Hepatocyte (in vitro differentiated cells): ENCODE results near the gene ARHGAP1. TPM values are rescaled to one million over a fixed set of nuclear protein-coding genes. Genes with fewer than 3 reads are reported as not detected.
A peak's percentile ranks its signal among the peaks of the same experiment; 100 is the strongest.

Experiments
- DNase-seq: peaks from one replicate; pipeline ENCODE4 v3.0.0-alpha.2; 2016; ENCODE audit warnings: low spot score
- H2AFZ ChIP-seq: fragments of 200-600 bp; sonication (generic); 2 replicates; pipeline ENCODE4 v1.6.0; 2016; ENCODE audit warnings: antibody characterized with exemption, mild to moderate bottlenecking
- H3K27ac ChIP-seq: fragments of 200-600 bp; sonication (generic); 2 replicates; pipeline ENCODE4 v1.5.1; 2016; ENCODE audit warnings: mild to moderate bottlenecking
- H3K27me3 ChIP-seq: fragments of 200-600 bp; sonication (generic); 2 replicates; pipeline ENCODE4 v1.6.1; 2016
- H3K36me3 ChIP-seq: fragments of 200-600 bp; sonication (generic); replicated peaks from 2 replicates; pipeline ENCODE4 v1.5.1; 2016; ENCODE audit warnings: low read depth; ENCODE audit not compliant: insufficient read depth
- H3K4me1 ChIP-seq: fragments of 200-600 bp; sonication (generic); 2 replicates; pipeline ENCODE4 v1.5.1; 2016; ENCODE audit warnings: mild to moderate bottlenecking, moderate library complexity; ENCODE audit not compliant: insufficient read depth
- H3K4me2 ChIP-seq: fragments of 200-600 bp; sonication (generic); 2 replicates; pipeline ENCODE4 v1.6.0; 2016
- H3K4me3 ChIP-seq: fragments of 200-600 bp; sonication (generic); 2 replicates; pipeline ENCODE4 v1.5.1; 2016; ENCODE audit warnings: mild to moderate bottlenecking
- H3K79me2 ChIP-seq: fragments of 200-600 bp; sonication (generic); 2 replicates; pipeline ENCODE4 v1.6.0; 2017; ENCODE audit warnings: mild to moderate bottlenecking
- H3K9me2 ChIP-seq: fragments of 200-600 bp; sonication (generic); replicated peaks from 2 replicates; pipeline ENCODE4 v1.6.0; 2017; ENCODE audit warnings: mild to moderate bottlenecking; ENCODE audit not compliant: insufficient read depth
- H3K9me3 ChIP-seq: fragments of 200-600 bp; sonication (generic); 2 replicates; pipeline ENCODE4 v1.5.1; 2016; ENCODE audit warnings: low read depth, mild to moderate bottlenecking
- H4K20me1 ChIP-seq: fragments of 200-600 bp; sonication (generic); 2 replicates; pipeline ENCODE4 v1.6.0; 2016; ENCODE audit warnings: mild to moderate bottlenecking; ENCODE audit not compliant: insufficient read depth, poor library complexity, severe bottlenecking
- EZH2 ChIP-seq: fragments of 200-600 bp; sonication (generic); IDR thresholded peaks from 2 replicates; pipeline ENCODE4 v1.6.1; 2016; ENCODE audit warnings: antibody characterized with exemption, mild to moderate bottlenecking, borderline replicate concordance
- EZH2phosphoT487 ChIP-seq: fragments of 200-600 bp; sonication (generic); IDR thresholded peaks from one replicate; pipeline ENCODE4 v1.6.1; 2018; ENCODE audit warnings: antibody characterized with exemption, mild to moderate bottlenecking, low read depth, moderate library complexity; ENCODE audit not compliant: unreplicated experiment, severe bottlenecking
- WGBS: methylation state at CpG from one replicate; pipeline ENCODE4 v1.1.6; 2016; ENCODE audit warnings: low lambda C conversion rate; ENCODE audit errors: missing lambda C conversion rate; 5-methylcytosine and 5-hydroxymethylcytosine counted together
- polyA plus RNA-seq: library from polyadenylated mRNA; unstranded; fragments of >200 nt; fragmentation: Nextera tagmentation; extraction: Ambion mirVana; gene quantifications from 2 replicates; pipeline ENCODE4 v1.2.1, GENCODE V29; 2016
- total RNA-seq: library from RNA; depleted of rRNA; stranded (reverse); fragments of >200 nt; gene quantifications from 2 replicates; pipeline ENCODE4 v1.2.3, GENCODE V29; 2014
- TF ChIP-seq, protein P1 (sequence below): fragments of 200-600 bp; sonication (generic); IDR thresholded peaks from 2 replicates; pipeline ENCODE4 v1.5.1; 2016; ENCODE audit warnings: antibody characterized with exemption, mild to moderate bottlenecking; ENCODE audit not compliant: poor library complexity

Gene ARHGAP1
- total RNA-seq (19.6 and 23.4 TPM in 2 replicates), polyA plus RNA-seq (56.0 and 62.8 TPM in 2 replicates)

DNA sequence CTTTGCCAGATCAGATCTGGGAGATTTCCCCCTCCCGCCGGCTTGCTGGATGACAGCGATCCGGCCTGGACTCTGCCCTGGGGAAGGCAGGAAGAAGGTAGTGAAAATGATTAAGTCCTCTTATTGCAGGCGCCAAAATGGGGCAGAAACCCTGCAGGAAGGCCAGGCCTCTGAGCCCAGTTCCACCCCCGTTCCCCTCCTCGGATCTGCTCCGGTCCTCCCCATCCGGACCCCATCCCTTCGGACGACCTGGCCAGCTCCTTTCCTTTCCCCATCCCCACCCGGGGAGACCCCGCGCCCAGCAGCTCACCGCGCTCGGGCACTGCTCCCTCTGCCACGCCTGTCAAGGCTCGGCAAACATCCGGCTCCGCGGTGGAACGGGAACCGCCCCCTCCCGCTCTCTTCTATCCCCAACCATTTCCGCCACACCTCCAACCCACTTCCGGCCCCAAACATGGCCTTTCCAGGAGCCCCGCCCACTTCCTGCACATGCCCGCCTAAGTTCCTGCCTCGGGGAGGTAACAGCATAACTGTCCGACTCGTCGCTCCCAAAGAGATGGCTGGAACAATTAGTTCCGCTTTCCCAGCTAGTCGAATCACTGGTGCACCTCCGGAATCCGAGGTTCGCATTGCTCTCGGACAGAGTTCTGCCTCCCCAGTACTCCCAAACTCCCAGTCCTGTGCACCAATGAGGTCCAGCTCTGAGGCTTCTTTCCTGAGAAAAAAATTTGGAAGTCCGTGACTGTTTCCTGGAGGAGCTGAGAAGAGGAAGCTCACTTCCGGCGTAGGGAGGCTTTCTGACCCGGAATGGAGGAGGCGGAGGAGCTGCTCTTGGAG is at the start of gene ARHGAP1, which contains the start of gene ZNF408:
ARHGAP1 (minus strand) TSS at position 379 of the 837 bp plus-strand sequence. CDS start 4,512 bp downstream, outside the sequence.
ZNF408 (plus strand) TSS at position 791 of the 837 bp plus-strand sequence; CDS start at position 808, 17 bp downstream.
- H3K4me3 ChIP-seq, result peak within 1 kb of the TSS; percentile 81
- H4K20me1 ChIP-seq, result peaks cover 5% of the 10 kb centered on the region
- peak within 1 kb of the TSS; percentile 96 for H2AFZ ChIP-seq
- H3K4me2 ChIP-seq, result peak within 1 kb of the TSS; percentile 96
- H3K27ac ChIP-seq, result peak within 1 kb of the TSS; percentile 98
- peak; percentile 100 for DNase-seq
- H3K79me2 ChIP-seq, result peaks cover 53% of the 10 kb centered on the region
- no peaks in the 10 kb centered on the region for H3K9me2 ChIP-seq
- WGBS, result under 1% methylated on average over 30 of the region's 44 CpGs
- peaks cover 18% of the 10 kb centered on the region for H3K4me1 ChIP-seq
- no peaks in the 10 kb centered on the region for H3K36me3 ChIP-seq
- no peaks in the 10 kb centered on the region for H3K27me3 ChIP-seq
- no peaks in the 10 kb centered on the region for H3K9me3 ChIP-seq
- no peak for TF ChIP-seq EZH2phosphoT487
- TF ChIP-seq, protein P1, sequence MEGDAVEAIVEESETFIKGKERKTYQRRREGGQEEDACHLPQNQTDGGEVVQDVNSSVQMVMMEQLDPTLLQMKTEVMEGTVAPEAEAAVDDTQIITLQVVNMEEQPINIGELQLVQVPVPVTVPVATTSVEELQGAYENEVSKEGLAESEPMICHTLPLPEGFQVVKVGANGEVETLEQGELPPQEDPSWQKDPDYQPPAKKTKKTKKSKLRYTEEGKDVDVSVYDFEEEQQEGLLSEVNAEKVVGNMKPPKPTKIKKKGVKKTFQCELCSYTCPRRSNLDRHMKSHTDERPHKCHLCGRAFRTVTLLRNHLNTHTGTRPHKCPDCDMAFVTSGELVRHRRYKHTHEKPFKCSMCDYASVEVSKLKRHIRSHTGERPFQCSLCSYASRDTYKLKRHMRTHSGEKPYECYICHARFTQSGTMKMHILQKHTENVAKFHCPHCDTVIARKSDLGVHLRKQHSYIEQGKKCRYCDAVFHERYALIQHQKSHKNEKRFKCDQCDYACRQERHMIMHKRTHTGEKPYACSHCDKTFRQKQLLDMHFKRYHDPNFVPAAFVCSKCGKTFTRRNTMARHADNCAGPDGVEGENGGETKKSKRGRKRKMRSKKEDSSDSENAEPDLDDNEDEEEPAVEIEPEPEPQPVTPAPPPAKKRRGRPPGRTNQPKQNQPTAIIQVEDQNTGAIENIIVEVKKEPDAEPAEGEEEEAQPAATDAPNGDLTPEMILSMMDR, result no peak
- TF ChIP-seq EZH2, result no peak

DNA sequence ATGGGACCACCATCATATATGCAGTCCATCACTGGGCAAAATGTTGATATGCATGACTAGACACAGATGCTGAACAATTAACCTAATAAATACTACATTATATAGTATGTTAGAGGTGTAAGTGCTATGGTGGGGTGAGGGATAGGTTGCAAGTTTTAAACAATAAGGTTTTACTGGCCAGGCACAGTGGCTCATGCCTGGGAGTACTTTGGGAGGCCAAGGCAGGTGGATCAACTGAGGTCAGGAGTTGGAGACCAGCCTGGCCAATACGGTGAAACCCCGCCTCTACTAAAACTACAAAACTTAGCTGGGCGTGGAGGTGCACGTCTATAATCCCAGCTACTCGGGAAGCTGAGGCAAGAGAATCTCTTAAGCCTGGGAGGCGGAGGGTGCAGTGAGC is 46.7 kb upstream of the ARHGAP1 start:
- no peak for TF ChIP-seq EZH2
- TF ChIP-seq, protein P1, result no peak
- no peak for TF ChIP-seq EZH2phosphoT487
- H2AFZ ChIP-seq, result no peak overlapping the region
- H3K4me2 ChIP-seq, result no peak overlapping the region
- H3K36me3 ChIP-seq, result no peaks in the 10 kb centered on the region
- H3K27ac ChIP-seq, result no peak overlapping the region
- 98% methylated on average over 6 of the region's 6 CpGs for WGBS
- DNase-seq, result no peak
- H3K4me1 ChIP-seq, result peaks cover 3% of the 10 kb centered on the region
- no peaks in the 10 kb centered on the region for H3K79me2 ChIP-seq
- no peaks in the 10 kb centered on the region for H3K27me3 ChIP-seq
- no peaks in the 10 kb centered on the region for H4K20me1 ChIP-seq
- H3K9me3 ChIP-seq, result no peaks in the 10 kb centered on the region
- no peak overlapping the region for H3K4me3 ChIP-seq
- H3K9me2 ChIP-seq, result no peaks in the 10 kb centered on the region

- no peak for DNase-seq
- Histone ChIP-seq H2AFZ (no peak overlapping the region), H3K36me3 (no peaks in the 10 kb centered on the region), H3K27ac (no peak overlapping the region), H3K27me3 (no peaks in the 10 kb centered on the region), H3K9me3 (no peaks in the 10 kb centered on the region), H3K4me2 (no peak overlapping the region), H3K79me2 (no peaks in the 10 kb centered on the region), H3K9me2 (no peaks in the 10 kb centered on the region), H3K4me3 (no peak overlapping the region), H4K20me1 (no peaks in the 10 kb centered on the region), H3K4me1 (peaks cover 3% of the 10 kb centered on the region)
- WGBS, result 93% methylated on average over 3 of the region's 3 CpGs
- TF ChIP-seq EZH2 (no peak), EZH2phosphoT487 (no peak)
- TF ChIP-seq, protein P1, result no peak
Measured at GRCh38 chr11:46745995-46746394, 45.6 kb upstream of the ARHGAP1 start.
